ENCODE data around the gene ABCC8. TPM values are rescaled to one million over a fixed set of nuclear protein-coding genes. Genes with fewer than 3 reads are reported as not detected.

Gene ABCC8
- total RNA-seq, 1 donor = not detected

GRCh38 chr11:17452668-17453067 lies 24.0 kb downstream of the ABCC8 start:
- no peak for TF ChIP-seq CTCF (IDR thresholded peaks at IDR 0.05; ENCODE audit: insufficient read depth, low read depth, low read length)

GRCh38 chr11:17449158-17449557 lies 27.5 kb downstream of the ABCC8 start:
- no peak for DNase-seq (ENCODE audit: low read depth)
- H3K4me3 ChIP-seq (ENCODE audit: low read depth, low read length) = no peak overlapping the region
- TF ChIP-seq CTCF (IDR thresholded peaks at IDR 0.05; ENCODE audit: insufficient read depth, low read depth, low read length) = no peak

More at GRCh38 chr11:17452668-17453067, 24.0 kb downstream of the ABCC8 start:
- H3K4me3 ChIP-seq (ENCODE audit: low read depth, low read length) = no peak overlapping the region
- DNase-seq (ENCODE audit: low read depth) = no peak

GRCh38 chr11:17446482-17446881 lies 30.2 kb downstream of the ABCC8 start:
- H3K4me3 ChIP-seq (ENCODE audit: low read depth, low read length) = no peak overlapping the region
- DNase-seq (ENCODE audit: low read depth) = no peak
- no peak for TF ChIP-seq CTCF (IDR thresholded peaks at IDR 0.05; ENCODE audit: insufficient read depth, low read depth, low read length)

GRCh38 chr11:17445240-17445795 lies 31.3 kb downstream of the ABCC8 start:
- TF ChIP-seq CTCF (IDR thresholded peaks at IDR 0.05; ENCODE audit: insufficient read depth, low read depth, low read length) = no peak
- H3K4me3 ChIP-seq (ENCODE audit: low read depth, low read length) = no peak overlapping the region
- no peak for DNase-seq (ENCODE audit: low read depth)

GRCh38 chr11:17443926-17444690 lies 32.5 kb downstream of the ABCC8 start:
- TF ChIP-seq CTCF (IDR thresholded peaks at IDR 0.05; ENCODE audit: insufficient read depth, low read depth, low read length) = no peak
- no peak for DNase-seq (ENCODE audit: low read depth)
- H3K4me3 ChIP-seq (ENCODE audit: low read depth, low read length) = no peak overlapping the region

- DNase-seq (ENCODE audit: low read depth) = no peak
- H3K4me3 ChIP-seq (ENCODE audit: low read depth, low read length) = no peak overlapping the region
- no peak for TF ChIP-seq CTCF (IDR thresholded peaks at IDR 0.05; ENCODE audit: insufficient read depth, low read depth, low read length)
Measured at GRCh38 chr11:17443423-17443822, 33.2 kb downstream of the ABCC8 start.
